ENCODE results near the gene TYMS.

- TF ChIP-seq EZH2 (IDR thresholded peaks at IDR 0.05; ENCODE audit: borderline replicate concordance, insufficient read depth, low read length, poor library complexity, severe bottlenecking) = no peak
- no peak for TF ChIP-seq RAD21 (conservative IDR thresholded peaks at IDR 0.05)
- TF ChIP-seq SMC3 (conservative IDR thresholded peaks at IDR 0.05; ENCODE audit: poor library complexity) = no peak
- no peak for TF ChIP-seq REST (IDR thresholded peaks at IDR 0.05; ENCODE audit: borderline replicate concordance)
- TF ChIP-seq CTCF (IDR thresholded peaks at IDR 0.05; ENCODE audit: poor library complexity, severe bottlenecking) = no peak
- TF ChIP-seq EP300 (conservative IDR thresholded peaks at IDR 0.05; ENCODE audit: poor library complexity, severe bottlenecking) = no peak
- no peak for TF ChIP-seq POLR2AphosphoS5 (IDR thresholded peaks at IDR 0.05)
- TF ChIP-seq MXI1 (conservative IDR thresholded peaks at IDR 0.05; ENCODE audit: poor library complexity, severe bottlenecking) = no peak
Measured at GRCh38 chr18:679516-679915, 22.1 kb downstream of the TYMS start.
